ENCODE data around the gene HIGD1C. TPM values are rescaled to one million over a fixed set of nuclear protein-coding genes. Genes with fewer than 3 reads are reported as not detected.

Gene HIGD1C
- polyA plus RNA-seq, 1 experiment, result not detected

DNA sequence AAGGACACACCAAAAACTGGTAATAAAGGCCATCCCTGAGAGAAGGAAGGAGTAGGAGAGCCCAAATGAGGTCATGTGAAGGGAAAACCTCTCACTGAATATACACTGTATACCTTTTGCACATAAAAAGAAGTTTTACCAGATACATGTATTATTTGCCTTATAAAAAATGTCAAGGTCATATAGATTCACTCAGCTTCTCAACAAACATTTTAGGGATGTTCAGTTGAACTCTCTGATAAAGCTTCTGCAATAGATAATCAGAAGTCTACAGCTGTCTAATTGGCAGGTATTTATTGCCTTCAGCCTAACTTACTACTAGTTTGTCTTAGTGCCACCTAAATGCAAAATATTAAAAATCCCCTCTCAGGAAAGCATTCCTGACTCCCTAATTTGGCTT lies 65.1 kb downstream of the HIGD1C start:
- DNase-seq (ENCODE audit: low read depth), result no peak
- H3K36me3 ChIP-seq (ENCODE audit: control insufficient read depth, insufficient read depth, low read length), result no peaks in the 10 kb centered on the region
- ChIA-PET CTCF (no interaction called here), POLR2A (no interaction called here)
- TF ChIP-seq, protein P1, sequence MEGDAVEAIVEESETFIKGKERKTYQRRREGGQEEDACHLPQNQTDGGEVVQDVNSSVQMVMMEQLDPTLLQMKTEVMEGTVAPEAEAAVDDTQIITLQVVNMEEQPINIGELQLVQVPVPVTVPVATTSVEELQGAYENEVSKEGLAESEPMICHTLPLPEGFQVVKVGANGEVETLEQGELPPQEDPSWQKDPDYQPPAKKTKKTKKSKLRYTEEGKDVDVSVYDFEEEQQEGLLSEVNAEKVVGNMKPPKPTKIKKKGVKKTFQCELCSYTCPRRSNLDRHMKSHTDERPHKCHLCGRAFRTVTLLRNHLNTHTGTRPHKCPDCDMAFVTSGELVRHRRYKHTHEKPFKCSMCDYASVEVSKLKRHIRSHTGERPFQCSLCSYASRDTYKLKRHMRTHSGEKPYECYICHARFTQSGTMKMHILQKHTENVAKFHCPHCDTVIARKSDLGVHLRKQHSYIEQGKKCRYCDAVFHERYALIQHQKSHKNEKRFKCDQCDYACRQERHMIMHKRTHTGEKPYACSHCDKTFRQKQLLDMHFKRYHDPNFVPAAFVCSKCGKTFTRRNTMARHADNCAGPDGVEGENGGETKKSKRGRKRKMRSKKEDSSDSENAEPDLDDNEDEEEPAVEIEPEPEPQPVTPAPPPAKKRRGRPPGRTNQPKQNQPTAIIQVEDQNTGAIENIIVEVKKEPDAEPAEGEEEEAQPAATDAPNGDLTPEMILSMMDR (IDR thresholded peaks at IDR 0.05; ENCODE audit: insufficient read depth, low read depth, low read length), result no peak
- H3K27me3 ChIP-seq (ENCODE audit: control insufficient read depth, insufficient read depth, low read length), result no peaks in the 10 kb centered on the region
- no peak overlapping the region for H3K4me3 ChIP-seq (ENCODE audit: low read depth, low read length)

DNA sequence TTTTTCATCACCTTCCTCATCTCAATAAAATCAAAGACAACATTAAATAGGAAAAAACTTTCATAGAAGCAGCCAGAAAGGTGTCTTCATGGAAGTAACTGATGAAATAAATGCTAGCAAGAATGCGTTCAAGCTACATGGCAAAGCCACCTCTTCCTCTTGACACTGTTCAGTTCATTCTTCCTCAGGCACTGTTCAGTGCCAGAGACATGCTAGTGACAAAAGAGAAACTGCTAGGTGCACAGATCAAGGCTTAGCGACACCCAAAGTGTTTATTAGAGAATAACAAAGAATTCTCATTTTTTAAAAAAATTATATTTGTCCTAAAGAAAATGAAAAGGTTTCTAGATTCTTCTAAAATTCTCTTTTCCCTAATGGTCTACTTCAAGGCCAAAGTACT lies 66.6 kb downstream of the HIGD1C start:
- Histone ChIP-seq H3K36me3 (ENCODE audit: control insufficient read depth, insufficient read depth, low read length) (no peaks in the 10 kb centered on the region), H3K4me3 (ENCODE audit: low read depth, low read length) (no peak overlapping the region), H3K27me3 (ENCODE audit: control insufficient read depth, insufficient read depth, low read length) (no peaks in the 10 kb centered on the region)
- DNase-seq (ENCODE audit: low read depth), result no peak
- POLR2A ChIA-PET, result interaction anchor here (0.7 kb wide), 1 partner anchor 33 kb away, joined by 11 read pairs; no protein-coding TSS in a partner anchor
- TF ChIP-seq, protein P1 (IDR thresholded peaks at IDR 0.05; ENCODE audit: insufficient read depth, low read depth, low read length), result no peak
- CTCF ChIA-PET, result interaction anchor here (1.2 kb wide), 1 partner anchor 34 kb away, joined by 4 read pairs; no protein-coding TSS in a partner anchor

DNA sequence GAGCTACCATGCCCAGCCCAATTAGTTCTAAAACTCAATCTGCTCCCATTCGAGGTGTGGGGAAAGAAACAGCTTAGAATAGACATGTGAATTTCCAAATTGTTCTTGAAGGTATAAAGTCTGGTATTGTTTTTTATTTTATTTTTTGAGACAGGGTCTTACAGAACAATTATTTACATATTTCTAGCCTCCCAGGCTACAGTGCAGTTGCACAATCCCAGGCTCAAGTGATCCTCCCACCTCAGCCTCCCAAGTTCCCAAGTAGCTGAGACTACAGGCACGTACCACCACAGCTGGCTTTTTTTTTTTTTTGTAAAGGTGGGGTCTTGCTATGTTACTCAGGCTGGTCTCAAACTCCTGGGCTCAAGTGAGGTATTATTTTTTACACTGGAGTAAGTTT lies 67.6 kb downstream of the HIGD1C start:
- CTCF ChIA-PET, result interaction anchor here (1.2 kb wide), 1 partner anchor 35 kb away, joined by 4 read pairs; no protein-coding TSS in a partner anchor
- POLR2A ChIA-PET, result no interaction called here

More for the DNA sequence above, 67.6 kb downstream of the HIGD1C start:
- H3K36me3 ChIP-seq (ENCODE audit: control insufficient read depth, insufficient read depth, low read length), result no peaks in the 10 kb centered on the region
- no peaks in the 10 kb centered on the region for H3K27me3 ChIP-seq (ENCODE audit: control insufficient read depth, insufficient read depth, low read length)
- TF ChIP-seq, protein P1 (IDR thresholded peaks at IDR 0.05; ENCODE audit: insufficient read depth, low read depth, low read length), result no peak
- H3K4me3 ChIP-seq (ENCODE audit: low read depth, low read length), result no peak overlapping the region
- no peak for DNase-seq (ENCODE audit: low read depth)

Small RNAs within 50 kb of the gene (small RNA-seq; reads per million reads assigned to genes)
- not detected for gene AC008121.1 (ENCODE audit: insufficient read length, low read depth, low replicate concordance)
- not detected for gene RF00019 (ENCODE audit: insufficient read length, low read depth, low replicate concordance)
- not detected for gene RNU6-87P (ENCODE audit: insufficient read length, low read depth, low replicate concordance)

Other genes with a start within 250 kb of the HIGD1C start
- gene ATF1, start 188.4 kb upstream of the HIGD1C start, polyA plus RNA-seq (2011; rRNA removed), result 69.3 and 72.5 TPM in 2 replicates
- gene TMPRSS12, start 109.6 kb upstream of the HIGD1C start, polyA plus RNA-seq (2011; rRNA removed), result not detected in 2 replicates
- gene SLC11A2, start 73.8 kb downstream of the HIGD1C start, polyA plus RNA-seq (2011; rRNA removed), result 51.4 and 55.4 TPM in 2 replicates
- 57.1 and 58.9 TPM in 2 replicates for gene LETMD1, start 95.8 kb downstream of the HIGD1C start, polyA plus RNA-seq (2011; rRNA removed)
- gene CSRNP2, start 131.1 kb downstream of the HIGD1C start, polyA plus RNA-seq (2011; rRNA removed), result 20.9 and 21.0 TPM in 2 replicates
- gene TFCP2, start 220.6 kb downstream of the HIGD1C start, polyA plus RNA-seq (2011; rRNA removed), result 11.4 and 16.0 TPM in 2 replicates

Data from BJ (cell line).